Suprapubic skin (tissue), 4 donors: ENCODE measurements around the gene IRS2. TPM values are rescaled to one million over a fixed set of nuclear protein-coding genes. Genes with fewer than 3 reads are reported as not detected.

Experiments
- DNase-seq, 2 donors: peaks; one replicate each; pipeline ENCODE4 v3.0.0-alpha.2; 2019; ENCODE audit warnings: low spot score in 2 of 2
- H3K27ac ChIP-seq: fragments of 200-600 bp; sonication (generic); one replicate; pipeline ENCODE4 v1.5.1; 2019
- H3K27me3 ChIP-seq: fragments of 200-600 bp; sonication (generic); one replicate; pipeline ENCODE4 v1.5.1; 2019
- H3K36me3 ChIP-seq: fragments of 200-600 bp; sonication (generic); one replicate; pipeline ENCODE4 v1.5.1; 2019
- H3K4me1 ChIP-seq: fragments of 200-600 bp; sonication (generic); one replicate; pipeline ENCODE4 v1.5.1; 2019
- H3K4me3 ChIP-seq: fragments of 200-600 bp; sonication (generic); one replicate; pipeline ENCODE4 v1.5.1; 2019; ENCODE audit warnings: mild to moderate bottlenecking
- H3K9me3 ChIP-seq: fragments of 200-600 bp; sonication (generic); one replicate; pipeline ENCODE4 v1.5.1; 2019
- EP300 ChIP-seq: sonication (generic); formaldehyde crosslinking; IDR thresholded peaks from one replicate; pipeline ENCODE4 v1.6.1; 2017; ENCODE audit warnings: antibody characterized with exemption
- POLR2A ChIP-seq, 2 donors: fragments of 450-650 bp; IDR thresholded peaks; one replicate each; pipeline ENCODE4 v1.6.1; 2017; ENCODE audit warnings: antibody characterized with exemption in 2 of 2, mild to moderate bottlenecking in 2 of 2, moderate library complexity in 2 of 2
- POLR2AphosphoS5 ChIP-seq, 3 donors: sonication (generic); formaldehyde crosslinking; IDR thresholded peaks; one replicate each; pipeline ENCODE4 v1.6.1; 2017; ENCODE audit warnings: antibody characterized with exemption in 3 of 3
- WGBS: methylation state at CpG from one replicate; pipeline ENCODE4 v1.1.5; 2018; 5-methylcytosine and 5-hydroxymethylcytosine counted together
- total RNA-seq, 4 donors: library from RNA; depleted of rRNA; stranded (reverse); fragments of >200 nt; gene quantifications; one replicate each; pipeline ENCODE4 v1.1.0, GENCODE V29; 2016
- TF ChIP-seq, protein P1 (sequence below), 2 donors: fragments of 200-600 bp in 1 of 2; fragments of 450-650 bp in 1 of 2; sonication (generic) in 1 of 2; IDR thresholded peaks; one replicate each; pipeline ENCODE4 v1.5.1; 2016 to 2019; ENCODE audit warnings: antibody characterized with exemption in 2 of 2, mild to moderate bottlenecking in 1 of 2, moderate library complexity in 1 of 2

IRS2 gene
- total RNA-seq, 4 donors from 2014 or later: 41.1 to 62.5 (median 51.8) TPM

GRCh38 chr13:109762791-109763190 lies 23.6 kb downstream of the IRS2 start:
- DNase-seq: no peak
- Histone ChIP-seq H3K9me3 (no peaks in the 10 kb centered on the region), H3K4me3 (no peak overlapping the region), H3K4me1 (peaks cover 26% of the 10 kb centered on the region), H3K27me3 (no peaks in the 10 kb centered on the region), H3K27ac (no peak overlapping the region), H3K36me3 (peaks cover 3% of the 10 kb centered on the region)
- no peak for TF ChIP-seq EP300
- no peak for TF ChIP-seq POLR2AphosphoS5 (IDR thresholded peaks at IDR 0.05)
- no peak for TF ChIP-seq POLR2A (IDR thresholded peaks at IDR 0.05)
- TF ChIP-seq, protein P1, sequence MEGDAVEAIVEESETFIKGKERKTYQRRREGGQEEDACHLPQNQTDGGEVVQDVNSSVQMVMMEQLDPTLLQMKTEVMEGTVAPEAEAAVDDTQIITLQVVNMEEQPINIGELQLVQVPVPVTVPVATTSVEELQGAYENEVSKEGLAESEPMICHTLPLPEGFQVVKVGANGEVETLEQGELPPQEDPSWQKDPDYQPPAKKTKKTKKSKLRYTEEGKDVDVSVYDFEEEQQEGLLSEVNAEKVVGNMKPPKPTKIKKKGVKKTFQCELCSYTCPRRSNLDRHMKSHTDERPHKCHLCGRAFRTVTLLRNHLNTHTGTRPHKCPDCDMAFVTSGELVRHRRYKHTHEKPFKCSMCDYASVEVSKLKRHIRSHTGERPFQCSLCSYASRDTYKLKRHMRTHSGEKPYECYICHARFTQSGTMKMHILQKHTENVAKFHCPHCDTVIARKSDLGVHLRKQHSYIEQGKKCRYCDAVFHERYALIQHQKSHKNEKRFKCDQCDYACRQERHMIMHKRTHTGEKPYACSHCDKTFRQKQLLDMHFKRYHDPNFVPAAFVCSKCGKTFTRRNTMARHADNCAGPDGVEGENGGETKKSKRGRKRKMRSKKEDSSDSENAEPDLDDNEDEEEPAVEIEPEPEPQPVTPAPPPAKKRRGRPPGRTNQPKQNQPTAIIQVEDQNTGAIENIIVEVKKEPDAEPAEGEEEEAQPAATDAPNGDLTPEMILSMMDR (IDR thresholded peaks at IDR 0.05): no peak
- 94% methylated on average over 6 of the region's 6 CpGs for WGBS

DNA sequence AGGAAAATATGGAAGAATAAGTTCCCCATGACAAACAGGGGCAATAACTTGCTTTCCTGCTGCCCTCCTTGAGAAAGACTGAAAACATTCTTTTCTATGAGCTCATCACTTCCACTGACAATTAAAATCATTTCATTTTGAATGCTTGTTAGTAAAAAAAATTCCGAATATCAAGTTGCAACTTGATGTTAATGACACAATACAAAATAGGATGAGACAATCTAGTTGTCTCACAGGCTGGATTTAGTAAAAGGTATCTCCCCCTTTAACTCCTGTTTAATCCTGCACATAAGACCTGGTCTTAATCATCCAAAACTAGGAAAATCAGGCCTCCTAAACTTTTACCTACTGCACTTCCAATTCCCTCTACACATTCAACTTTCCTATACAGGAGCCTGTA lies 24.7 kb downstream of the IRS2 start:
- 53% methylated on average over 1 of the region's 1 CpG for WGBS
- no peak overlapping the region for H3K4me3 ChIP-seq
- H3K36me3 ChIP-seq: peaks cover 3% of the 10 kb centered on the region
- H3K27me3 ChIP-seq: no peaks in the 10 kb centered on the region
- no peaks in the 10 kb centered on the region for H3K9me3 ChIP-seq
- H3K27ac ChIP-seq: no peak overlapping the region
- TF ChIP-seq, protein P1 (IDR thresholded peaks at IDR 0.05): no peak
- TF ChIP-seq POLR2A (IDR thresholded peaks at IDR 0.05) (no peak), POLR2AphosphoS5 (IDR thresholded peaks at IDR 0.05) (no peak), EP300 (no peak)
- peaks cover 24% of the 10 kb centered on the region for H3K4me1 ChIP-seq
- no peak for DNase-seq

DNA sequence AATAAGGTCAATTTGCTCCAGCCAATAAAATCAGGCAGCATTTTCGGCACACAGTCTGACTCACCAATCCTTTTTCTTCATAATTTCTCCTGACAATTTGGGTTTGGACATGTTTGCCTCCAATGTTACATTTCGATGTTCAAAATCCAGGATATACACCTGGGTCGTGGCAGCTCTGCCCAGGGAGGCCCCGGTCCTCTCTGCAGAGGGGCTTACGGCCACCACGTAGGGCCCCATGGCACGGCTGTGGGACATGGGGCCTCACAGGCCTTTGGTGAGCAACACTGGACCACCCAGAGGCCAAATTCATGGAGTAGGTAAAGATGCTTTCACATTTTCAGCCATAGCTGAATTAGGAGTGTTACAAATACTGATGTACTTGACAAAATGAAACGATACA lies 25.4 kb downstream of the IRS2 start:
- no peaks in the 10 kb centered on the region for H3K27me3 ChIP-seq
- H3K4me3 ChIP-seq: no peak overlapping the region
- H3K4me1 ChIP-seq: peaks cover 23% of the 10 kb centered on the region
- TF ChIP-seq POLR2A (IDR thresholded peaks at IDR 0.05) (no peak), POLR2AphosphoS5 (IDR thresholded peaks at IDR 0.05) (no peak), EP300 (no peak)
- TF ChIP-seq, protein P1 (IDR thresholded peaks at IDR 0.05): no peak
- no peaks in the 10 kb centered on the region for H3K9me3 ChIP-seq
- DNase-seq: no peak
- H3K36me3 ChIP-seq: peaks cover 9% of the 10 kb centered on the region
- H3K27ac ChIP-seq: no peak overlapping the region
- 84% methylated on average over 8 of the region's 8 CpGs for WGBS

GRCh38 chr13:109760402-109760801 lies 26.0 kb downstream of the IRS2 start:
- Histone ChIP-seq H3K4me1 (peaks cover 23% of the 10 kb centered on the region), H3K4me3 (no peak overlapping the region), H3K27me3 (no peaks in the 10 kb centered on the region), H3K9me3 (no peaks in the 10 kb centered on the region), H3K27ac (no peak overlapping the region), H3K36me3 (peaks cover 14% of the 10 kb centered on the region)
- DNase-seq: no peak
- TF ChIP-seq POLR2AphosphoS5 (IDR thresholded peaks at IDR 0.05) (no peak), EP300 (no peak), POLR2A (IDR thresholded peaks at IDR 0.05) (no peak)
- TF ChIP-seq, protein P1 (IDR thresholded peaks at IDR 0.05): no peak
- WGBS: 89% methylated on average over 8 of the region's 8 CpGs

DNA sequence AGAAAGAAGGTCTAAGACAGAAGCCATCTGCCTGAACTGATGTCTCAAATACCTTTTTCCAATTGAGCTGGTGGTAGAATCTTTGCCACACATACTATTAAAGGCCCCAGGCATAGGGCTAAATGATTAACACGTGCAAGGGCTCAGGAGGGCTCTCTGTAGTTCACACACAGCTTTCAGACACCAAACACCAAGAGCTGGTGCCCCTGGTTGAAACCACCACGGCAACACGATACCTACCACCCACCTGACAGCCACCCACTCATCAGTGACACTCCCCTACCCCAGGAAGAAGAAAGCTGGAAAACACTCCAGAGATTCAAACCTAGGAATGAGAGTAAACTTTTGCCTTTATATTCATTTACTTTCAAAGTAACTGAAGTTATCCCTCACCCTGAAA lies 26.8 kb downstream of the IRS2 start:
- Histone ChIP-seq H3K9me3 (no peaks in the 10 kb centered on the region), H3K27me3 (no peaks in the 10 kb centered on the region), H3K36me3 (peaks cover 22% of the 10 kb centered on the region), H3K4me1 (peaks cover 17% of the 10 kb centered on the region), H3K27ac (no peak overlapping the region), H3K4me3 (no peak overlapping the region)
- DNase-seq: no peak
- TF ChIP-seq POLR2AphosphoS5 (IDR thresholded peaks at IDR 0.05) (no peak), POLR2A (IDR thresholded peaks at IDR 0.05) (no peak), EP300 (no peak)
- TF ChIP-seq, protein P1 (IDR thresholded peaks at IDR 0.05): no peak
- WGBS: 85% methylated on average over 3 of the region's 3 CpGs
